ENCODE measurements around the gene FXYD5.

DNA sequence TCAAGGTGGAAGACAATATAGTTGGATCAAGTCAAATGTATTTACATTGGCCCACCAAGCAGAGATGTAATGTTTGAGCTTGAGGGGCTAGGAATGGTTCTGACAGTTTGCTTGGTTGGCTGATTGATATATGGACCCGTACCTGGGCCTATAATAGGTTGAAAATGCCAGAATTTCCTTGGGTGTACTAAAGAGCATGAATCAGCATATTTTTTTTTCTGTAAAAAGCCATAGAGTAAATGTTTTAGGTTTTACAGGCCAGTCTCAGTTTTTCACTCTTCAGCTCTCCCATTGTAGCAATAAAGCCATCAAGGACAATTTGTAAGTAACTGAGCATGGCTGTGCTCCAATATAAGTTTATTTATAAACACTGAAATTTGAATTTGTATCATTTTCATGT, 26.9 kb downstream of the FXYD5 start:
- TF ChIP-seq, protein P1, sequence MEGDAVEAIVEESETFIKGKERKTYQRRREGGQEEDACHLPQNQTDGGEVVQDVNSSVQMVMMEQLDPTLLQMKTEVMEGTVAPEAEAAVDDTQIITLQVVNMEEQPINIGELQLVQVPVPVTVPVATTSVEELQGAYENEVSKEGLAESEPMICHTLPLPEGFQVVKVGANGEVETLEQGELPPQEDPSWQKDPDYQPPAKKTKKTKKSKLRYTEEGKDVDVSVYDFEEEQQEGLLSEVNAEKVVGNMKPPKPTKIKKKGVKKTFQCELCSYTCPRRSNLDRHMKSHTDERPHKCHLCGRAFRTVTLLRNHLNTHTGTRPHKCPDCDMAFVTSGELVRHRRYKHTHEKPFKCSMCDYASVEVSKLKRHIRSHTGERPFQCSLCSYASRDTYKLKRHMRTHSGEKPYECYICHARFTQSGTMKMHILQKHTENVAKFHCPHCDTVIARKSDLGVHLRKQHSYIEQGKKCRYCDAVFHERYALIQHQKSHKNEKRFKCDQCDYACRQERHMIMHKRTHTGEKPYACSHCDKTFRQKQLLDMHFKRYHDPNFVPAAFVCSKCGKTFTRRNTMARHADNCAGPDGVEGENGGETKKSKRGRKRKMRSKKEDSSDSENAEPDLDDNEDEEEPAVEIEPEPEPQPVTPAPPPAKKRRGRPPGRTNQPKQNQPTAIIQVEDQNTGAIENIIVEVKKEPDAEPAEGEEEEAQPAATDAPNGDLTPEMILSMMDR (IDR thresholded peaks at IDR 0.05), result no peak
- TF ChIP-seq POLR2A (IDR thresholded peaks at IDR 0.05), result no peak

All from uterus (tissue), 2 donors.